ENCODE measurements around the gene DAO.

Gene DAO

DNA sequence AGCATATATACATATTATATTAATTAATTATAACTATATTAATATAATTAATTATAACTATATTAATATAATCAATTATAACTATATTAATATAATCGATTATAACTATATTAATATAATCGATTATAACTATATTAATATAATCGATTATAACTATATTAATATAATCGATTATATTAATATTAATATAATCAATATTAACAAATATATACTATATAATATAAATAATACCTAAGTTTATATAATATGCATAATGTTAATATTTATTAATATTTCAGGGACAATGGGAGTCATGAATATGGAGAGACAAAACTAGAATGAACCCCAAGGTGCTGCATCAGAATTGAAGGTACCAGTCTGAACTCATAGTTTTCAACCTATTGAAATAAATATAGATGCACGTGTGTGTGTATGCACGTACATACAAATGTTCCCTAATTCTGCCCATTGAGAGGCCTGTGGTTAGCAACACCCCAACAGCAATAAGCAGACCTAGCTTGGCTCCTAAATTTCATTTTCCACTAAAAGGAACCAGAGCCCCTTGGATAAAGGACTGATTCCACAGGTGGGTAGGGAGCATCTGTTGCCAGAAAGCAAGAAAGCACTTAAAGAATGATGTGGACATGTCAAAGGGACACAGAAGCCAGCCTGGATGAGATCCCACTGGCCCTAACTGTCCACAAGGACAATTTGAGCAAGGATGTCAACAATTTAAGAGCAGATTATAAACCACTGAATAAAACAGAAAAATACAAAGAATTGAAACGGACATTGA is 43.8 kb upstream of the DAO start:
- Histone ChIP-seq H3K4me1 (ENCODE audit: insufficient read depth, low read length) (0 out of 2 replicates have a peak, but pooled peaks cover 2% of the 10 kb centered on the region), H3K27ac (ENCODE audit: low read length) (no peak overlapping the region), H4K20me1 (ENCODE audit: insufficient read depth, low read length) (peaks cover 9% of the 10 kb centered on the region; the same call in 1 of the 2 replicates), H3K4me3 (ENCODE audit: low read depth in 1 of 2, low read length in 2 of 2) (no peak overlapping the region), H3K27me3 (ENCODE audit: insufficient read depth, low read length, poor library complexity) (no peaks in the 10 kb centered on the region), H2AFZ (ENCODE audit: low read depth, low read length) (no peak overlapping the region), H3K9ac (ENCODE audit: low read depth, low read length) (no peak overlapping the region), H3K36me3 (ENCODE audit: insufficient read depth, low read length) (peaks cover 33% of the 10 kb centered on the region), H3K79me2 (ENCODE audit: insufficient read depth, low read length) (peaks cover 7% of the 10 kb centered on the region; the same call in 1 of the 2 replicates), H3K9me3 (ENCODE audit: insufficient read depth, low read length, severe bottlenecking) (no peaks in the 10 kb centered on the region), H3K4me2 (ENCODE audit: insufficient read depth, low read length) (no peak overlapping the region)
- DNase-seq (no peak), ATAC-seq (ENCODE audit: insufficient read depth, low read depth) (no peak)
- TF ChIP-seq, protein P1, sequence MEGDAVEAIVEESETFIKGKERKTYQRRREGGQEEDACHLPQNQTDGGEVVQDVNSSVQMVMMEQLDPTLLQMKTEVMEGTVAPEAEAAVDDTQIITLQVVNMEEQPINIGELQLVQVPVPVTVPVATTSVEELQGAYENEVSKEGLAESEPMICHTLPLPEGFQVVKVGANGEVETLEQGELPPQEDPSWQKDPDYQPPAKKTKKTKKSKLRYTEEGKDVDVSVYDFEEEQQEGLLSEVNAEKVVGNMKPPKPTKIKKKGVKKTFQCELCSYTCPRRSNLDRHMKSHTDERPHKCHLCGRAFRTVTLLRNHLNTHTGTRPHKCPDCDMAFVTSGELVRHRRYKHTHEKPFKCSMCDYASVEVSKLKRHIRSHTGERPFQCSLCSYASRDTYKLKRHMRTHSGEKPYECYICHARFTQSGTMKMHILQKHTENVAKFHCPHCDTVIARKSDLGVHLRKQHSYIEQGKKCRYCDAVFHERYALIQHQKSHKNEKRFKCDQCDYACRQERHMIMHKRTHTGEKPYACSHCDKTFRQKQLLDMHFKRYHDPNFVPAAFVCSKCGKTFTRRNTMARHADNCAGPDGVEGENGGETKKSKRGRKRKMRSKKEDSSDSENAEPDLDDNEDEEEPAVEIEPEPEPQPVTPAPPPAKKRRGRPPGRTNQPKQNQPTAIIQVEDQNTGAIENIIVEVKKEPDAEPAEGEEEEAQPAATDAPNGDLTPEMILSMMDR (IDR thresholded peaks at IDR 0.05; ENCODE audit: borderline replicate concordance, extremely low read depth, low read length, poor library complexity, severe bottlenecking), result no peak
- no peak for TF ChIP-seq EZH2 (IDR thresholded peaks at IDR 0.05; ENCODE audit: borderline replicate concordance, low read depth, low read length, severe bottlenecking)

DNA sequence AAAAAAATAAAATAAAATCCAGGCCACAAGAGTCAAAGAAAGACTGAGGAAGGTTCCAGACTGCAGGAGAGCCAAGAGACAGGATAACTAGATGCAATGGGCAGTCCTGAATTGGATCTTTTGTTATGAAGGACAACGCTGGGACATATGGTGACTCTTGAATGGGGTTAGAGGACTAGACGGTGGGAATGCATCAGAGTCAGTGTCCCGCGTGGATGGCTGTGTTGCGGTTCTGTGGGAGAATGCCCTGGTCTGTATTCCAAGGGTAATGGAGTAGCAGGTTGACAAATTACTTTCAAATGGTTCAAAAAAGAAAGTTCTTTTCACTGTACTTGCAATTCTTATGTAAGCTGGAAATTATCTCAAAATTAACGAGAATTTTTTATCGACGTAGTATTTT is 42.7 kb upstream of the DAO start:
- ATAC-seq (ENCODE audit: insufficient read depth, low read depth) (no peak), DNase-seq (no peak)
- peaks cover 8% of the 10 kb centered on the region; the same call in 1 of the 2 replicates for H3K79me2 ChIP-seq (ENCODE audit: insufficient read depth, low read length)
- H4K20me1 ChIP-seq (ENCODE audit: insufficient read depth, low read length), result peaks cover 5% of the 10 kb centered on the region; the same call in 1 of the 2 replicates
- H3K9ac ChIP-seq (ENCODE audit: low read depth, low read length), result no peak overlapping the region
- H3K9me3 ChIP-seq (ENCODE audit: insufficient read depth, low read length, severe bottlenecking), result no peaks in the 10 kb centered on the region
- no peaks in the 10 kb centered on the region for H3K27me3 ChIP-seq (ENCODE audit: insufficient read depth, low read length, poor library complexity)
- no peak overlapping the region for H2AFZ ChIP-seq (ENCODE audit: low read depth, low read length)
- H3K4me1 ChIP-seq (ENCODE audit: insufficient read depth, low read length), result 0 out of 2 replicates have a peak, but pooled peaks cover 2% of the 10 kb centered on the region
- TF ChIP-seq, protein P1 (IDR thresholded peaks at IDR 0.05; ENCODE audit: borderline replicate concordance, extremely low read depth, low read length, poor library complexity, severe bottlenecking), result no peak
- no peak for TF ChIP-seq EZH2 (IDR thresholded peaks at IDR 0.05; ENCODE audit: borderline replicate concordance, low read depth, low read length, severe bottlenecking)
- H3K4me3 ChIP-seq (ENCODE audit: low read depth in 1 of 2, low read length in 2 of 2), result no peak overlapping the region
- peaks cover 34% of the 10 kb centered on the region for H3K36me3 ChIP-seq (ENCODE audit: insufficient read depth, low read length)
- H3K27ac ChIP-seq (ENCODE audit: low read length), result no peak overlapping the region
- H3K4me2 ChIP-seq (ENCODE audit: insufficient read depth, low read length), result no peak overlapping the region

DNA sequence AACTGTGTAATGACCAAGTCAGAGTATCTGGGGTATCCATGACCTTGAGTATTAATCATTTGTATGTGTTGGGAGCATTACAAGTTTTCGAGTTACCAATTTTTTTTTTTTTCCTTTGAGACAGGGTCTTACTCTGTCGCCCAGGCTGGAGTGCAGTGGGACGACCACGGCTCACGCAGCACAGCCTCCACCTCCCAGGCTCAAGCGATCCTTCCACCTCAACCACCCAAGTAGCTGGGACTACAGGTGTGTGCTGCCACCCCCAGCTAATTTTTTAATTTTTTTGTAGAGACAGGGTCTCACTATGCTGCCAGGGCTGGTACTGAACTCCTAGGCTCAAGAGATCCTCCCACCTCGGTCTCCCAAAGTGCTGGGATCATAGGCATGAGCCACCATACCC is 42.2 kb upstream of the DAO start:
- ATAC-seq (ENCODE audit: insufficient read depth, low read depth) (no peak), DNase-seq (no peak)
- H3K79me2 ChIP-seq (ENCODE audit: insufficient read depth, low read length), result peaks cover 10% of the 10 kb centered on the region; the same call in 1 of the 2 replicates
- no peak overlapping the region for H3K4me2 ChIP-seq (ENCODE audit: insufficient read depth, low read length)
- 0 out of 2 replicates have a peak, but pooled peaks cover 2% of the 10 kb centered on the region for H3K4me1 ChIP-seq (ENCODE audit: insufficient read depth, low read length)
- no peaks in the 10 kb centered on the region for H3K9me3 ChIP-seq (ENCODE audit: insufficient read depth, low read length, severe bottlenecking)
- no peak overlapping the region for H2AFZ ChIP-seq (ENCODE audit: low read depth, low read length)
- no peak overlapping the region for H3K4me3 ChIP-seq (ENCODE audit: low read depth in 1 of 2, low read length in 2 of 2)
- H3K27me3 ChIP-seq (ENCODE audit: insufficient read depth, low read length, poor library complexity), result no peaks in the 10 kb centered on the region
- H3K9ac ChIP-seq (ENCODE audit: low read depth, low read length), result no peak overlapping the region
- H4K20me1 ChIP-seq (ENCODE audit: insufficient read depth, low read length), result peaks cover 5% of the 10 kb centered on the region; the same call in 1 of the 2 replicates
- H3K36me3 ChIP-seq (ENCODE audit: insufficient read depth, low read length), result peaks cover 38% of the 10 kb centered on the region
- no peak for TF ChIP-seq EZH2 (IDR thresholded peaks at IDR 0.05; ENCODE audit: borderline replicate concordance, low read depth, low read length, severe bottlenecking)
- TF ChIP-seq, protein P1 (IDR thresholded peaks at IDR 0.05; ENCODE audit: borderline replicate concordance, extremely low read depth, low read length, poor library complexity, severe bottlenecking), result no peak
- no peak overlapping the region for H3K27ac ChIP-seq (ENCODE audit: low read length)

Data from DND-41 (cell line).